Measurements from ENCODE around the gene MXD3.
A peak's percentile ranks its signal among the peaks of the same experiment; 100 is the strongest.

Gene MXD3

GRCh38 chr5:177303121-177303924 is 8.4 kb downstream of the MXD3 start, which contains the start of the genes PRELID1 and RAB24:
TSS of gene PRELID1 (plus strand) at chr5:177303799. CDS start at chr5:177303986, 187 bp downstream.
TSS of gene RAB24 (minus strand) at chr5:177303719. CDS start at chr5:177303288, 431 bp downstream.
- DNase-seq (ENCODE audit: low spot score): peak; percentile 80

- peak; percentile 69 for DNase-seq (ENCODE audit: low spot score)
Measured at GRCh38 chr5:177302354-177303110, 9.2 kb downstream of the MXD3 start.

GRCh38 chr5:177301503-177302165 is 10.1 kb downstream of the MXD3 start:
- DNase-seq (ENCODE audit: low spot score): peak; percentile 76

GRCh38 chr5:177300951-177301350 is 10.7 kb downstream of the MXD3 start:
- DNase-seq (ENCODE audit: low spot score): no peak

GRCh38 chr5:177300236-177300880 is 11.3 kb downstream of the MXD3 start:
- DNase-seq (ENCODE audit: low spot score): no peak

GRCh38 chr5:177299697-177300096 is 12.0 kb downstream of the MXD3 start:
- DNase-seq (ENCODE audit: low spot score): no peak

- no peak for DNase-seq (ENCODE audit: low spot score)
Measured at GRCh38 chr5:177297922-177298321, 13.8 kb downstream of the MXD3 start.

GRCh38 chr5:177296581-177296980 is 15.1 kb downstream of the MXD3 start:
- no peak for DNase-seq (ENCODE audit: low spot score)

GRCh38 chr5:177295924-177296323 is 15.8 kb downstream of the MXD3 start:
- DNase-seq (ENCODE audit: low spot score): no peak

- no peak for DNase-seq (ENCODE audit: low spot score)
Measured at GRCh38 chr5:177294632-177295031, 17.1 kb downstream of the MXD3 start.

GRCh38 chr5:177293819-177294581 is 17.7 kb downstream of the MXD3 start:
- DNase-seq (ENCODE audit: low spot score): no peak

GRCh38 chr5:177291735-177292134 is 20.0 kb downstream of the MXD3 start:
- no peak for DNase-seq (ENCODE audit: low spot score)

- no peak for DNase-seq (ENCODE audit: low spot score)
Measured at GRCh38 chr5:177290816-177291596, 20.7 kb downstream of the MXD3 start.

GRCh38 chr5:177288191-177288590 is 23.5 kb downstream of the MXD3 start:
- DNase-seq (ENCODE audit: low spot score): no peak

- no peak for DNase-seq (ENCODE audit: low spot score)
Measured at GRCh38 chr5:177276886-177277285, 34.8 kb downstream of the MXD3 start.

GRCh38 chr5:177275883-177276282 is 35.8 kb downstream of the MXD3 start:
- no peak for DNase-seq (ENCODE audit: low spot score)

GRCh38 chr5:177271113-177271512 is 40.6 kb downstream of the MXD3 start:
- DNase-seq (ENCODE audit: low spot score): no peak

- no peak for DNase-seq (ENCODE audit: low spot score)
Measured at GRCh38 chr5:177270653-177271052, 41.0 kb downstream of the MXD3 start.

- no peak for DNase-seq (ENCODE audit: low spot score)
Measured at GRCh38 chr5:177269976-177270375, 41.7 kb downstream of the MXD3 start.

- DNase-seq (ENCODE audit: low spot score): no peak
Measured at GRCh38 chr5:177269232-177269895, 42.3 kb downstream of the MXD3 start.
